Hepatocyte (in vitro differentiated cells): Measurements from ENCODE around the gene TOB2.

Experiments
- CTCF ChIP-seq: fragments of 200-600 bp; sonication (generic); IDR thresholded peaks from 2 replicates; pipeline ENCODE4 v1.5.1; 2016; ENCODE audit warnings: antibody characterized with exemption, mild to moderate bottlenecking; ENCODE audit not compliant: poor library complexity
- EZH2 ChIP-seq: fragments of 200-600 bp; sonication (generic); IDR thresholded peaks from 2 replicates; pipeline ENCODE4 v1.6.1; 2016; ENCODE audit warnings: antibody characterized with exemption, mild to moderate bottlenecking, borderline replicate concordance
- EZH2phosphoT487 ChIP-seq: fragments of 200-600 bp; sonication (generic); IDR thresholded peaks from one replicate; pipeline ENCODE4 v1.6.1; 2018; ENCODE audit warnings: antibody characterized with exemption, mild to moderate bottlenecking, low read depth, moderate library complexity; ENCODE audit not compliant: unreplicated experiment, severe bottlenecking

GRCh38 chr22:41491374-41492100, 44.9 kb upstream of the TOB2 start:
- no peak for TF ChIP-seq EZH2
- TF ChIP-seq CTCF: no peak
- no peak for TF ChIP-seq EZH2phosphoT487
